Measurements from ENCODE around the gene BTN2A1.

BTN2A1 gene

GRCh38 chr6:26468829-26469228 is 11.1 kb downstream of the BTN2A1 start:
- DNase-seq (ENCODE audit: low spot score): no peak

- no peak for DNase-seq (ENCODE audit: low spot score)
Measured at GRCh38 chr6:26470643-26471042, 12.9 kb downstream of the BTN2A1 start.

GRCh38 chr6:26471970-26472369 is 14.2 kb downstream of the BTN2A1 start:
- no peak for DNase-seq (ENCODE audit: low spot score)

GRCh38 chr6:26472549-26473290 is 15.0 kb downstream of the BTN2A1 start:
- peak; percentile 20 for DNase-seq (ENCODE audit: low spot score)

- DNase-seq (ENCODE audit: low spot score): no peak
Measured at GRCh38 chr6:26473429-26473757, 15.6 kb downstream of the BTN2A1 start.

- peak; percentile 94 for DNase-seq (ENCODE audit: low spot score)
Measured at GRCh38 chr6:26473758-26474438, 16.1 kb downstream of the BTN2A1 start.

- no peak for DNase-seq (ENCODE audit: low spot score)
Measured at GRCh38 chr6:26474439-26474881, 16.7 kb downstream of the BTN2A1 start.

GRCh38 chr6:26475823-26476729 is 18.3 kb downstream of the BTN2A1 start:
- DNase-seq (ENCODE audit: low spot score): peak; percentile 9

GRCh38 chr6:26476896-26477295 is 19.1 kb downstream of the BTN2A1 start:
- DNase-seq (ENCODE audit: low spot score): no peak

- no peak for DNase-seq (ENCODE audit: low spot score)
Measured at GRCh38 chr6:26477426-26477825, 19.7 kb downstream of the BTN2A1 start.

GRCh38 chr6:26478100-26478984 is 20.6 kb downstream of the BTN2A1 start:
- DNase-seq (ENCODE audit: low spot score): no peak

- DNase-seq (ENCODE audit: low spot score): no peak
Measured at GRCh38 chr6:26478985-26479278, 21.2 kb downstream of the BTN2A1 start.

- DNase-seq (ENCODE audit: low spot score): no peak
Measured at GRCh38 chr6:26482338-26482737, 24.6 kb downstream of the BTN2A1 start.

GRCh38 chr6:26483727-26484126 is 26.0 kb downstream of the BTN2A1 start:
- DNase-seq (ENCODE audit: low spot score): no peak

GRCh38 chr6:26484161-26484560 is 26.4 kb downstream of the BTN2A1 start:
- no peak for DNase-seq (ENCODE audit: low spot score)

GRCh38 chr6:26485112-26485780 is 27.5 kb downstream of the BTN2A1 start:
- no peak for DNase-seq (ENCODE audit: low spot score)

GRCh38 chr6:26486358-26486757 is 28.6 kb downstream of the BTN2A1 start:
- no peak for DNase-seq (ENCODE audit: low spot score)

GRCh38 chr6:26487466-26487865 is 29.7 kb downstream of the BTN2A1 start:
- DNase-seq (ENCODE audit: low spot score): no peak

- DNase-seq (ENCODE audit: low spot score): no peak
Measured at GRCh38 chr6:26489996-26490964, 32.5 kb downstream of the BTN2A1 start.

GRCh38 chr6:26491604-26492003 is 33.8 kb downstream of the BTN2A1 start:
- no peak for DNase-seq (ENCODE audit: low spot score)

Measured in CD4-positive, alpha-beta T cell treated with Interleukin-2 at 100 ng/mL for 4 hours (primary cell).